ENCODE results near the gene C10orf90.

DNA sequence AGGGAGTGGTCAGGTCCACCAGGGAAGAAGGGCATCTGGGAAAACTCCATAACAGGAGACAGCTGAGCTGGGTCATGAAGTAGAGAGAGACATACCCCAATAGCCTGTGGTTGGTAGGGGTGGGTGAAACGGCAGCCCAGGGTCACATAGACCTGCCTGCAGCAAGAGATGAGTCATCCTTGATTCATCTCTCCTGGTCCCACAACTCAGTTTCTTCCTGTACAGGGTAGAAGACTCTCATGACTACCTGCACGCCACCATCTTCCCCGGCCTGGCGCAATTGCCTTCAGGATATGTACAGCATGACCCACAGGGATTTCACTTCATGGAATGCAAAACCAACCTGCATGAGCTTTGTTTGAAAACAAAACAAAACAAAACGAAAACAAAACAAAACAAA is 237.1 kb downstream of the C10orf90 start:
- TF ChIP-seq, protein P1, sequence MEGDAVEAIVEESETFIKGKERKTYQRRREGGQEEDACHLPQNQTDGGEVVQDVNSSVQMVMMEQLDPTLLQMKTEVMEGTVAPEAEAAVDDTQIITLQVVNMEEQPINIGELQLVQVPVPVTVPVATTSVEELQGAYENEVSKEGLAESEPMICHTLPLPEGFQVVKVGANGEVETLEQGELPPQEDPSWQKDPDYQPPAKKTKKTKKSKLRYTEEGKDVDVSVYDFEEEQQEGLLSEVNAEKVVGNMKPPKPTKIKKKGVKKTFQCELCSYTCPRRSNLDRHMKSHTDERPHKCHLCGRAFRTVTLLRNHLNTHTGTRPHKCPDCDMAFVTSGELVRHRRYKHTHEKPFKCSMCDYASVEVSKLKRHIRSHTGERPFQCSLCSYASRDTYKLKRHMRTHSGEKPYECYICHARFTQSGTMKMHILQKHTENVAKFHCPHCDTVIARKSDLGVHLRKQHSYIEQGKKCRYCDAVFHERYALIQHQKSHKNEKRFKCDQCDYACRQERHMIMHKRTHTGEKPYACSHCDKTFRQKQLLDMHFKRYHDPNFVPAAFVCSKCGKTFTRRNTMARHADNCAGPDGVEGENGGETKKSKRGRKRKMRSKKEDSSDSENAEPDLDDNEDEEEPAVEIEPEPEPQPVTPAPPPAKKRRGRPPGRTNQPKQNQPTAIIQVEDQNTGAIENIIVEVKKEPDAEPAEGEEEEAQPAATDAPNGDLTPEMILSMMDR (conservative IDR thresholded peaks at IDR 0.05): no peak
- no peak for TF ChIP-seq EZH2 (IDR thresholded peaks at IDR 0.05; ENCODE audit: low read depth)

Data from PC-9 (cell line).